IPS-NIHi7 (cell line): ENCODE measurements around the gene CRADD.
"Not testable (repeated sequence)": the region's sequence is repeated elsewhere in the genome, so short reads cannot be mapped to it uniquely, and the experiment has no call there.

Experiments
- DNase-seq: peaks from one replicate; pipeline ENCODE4 v3.0.0; 2012; ENCODE audit warnings: mixed read lengths; ENCODE audit errors: extremely low spot score

The CRADD gene

GRCh38 chr12:93873561-93873960 is 196.4 kb downstream of the CRADD start:
- DNase-seq: no peak

- no peak for DNase-seq
Observed at GRCh38 chr12:93875157-93875556, 198.0 kb downstream of the CRADD start.

- no peak for DNase-seq
Observed at GRCh38 chr12:93876360-93876759, 199.2 kb downstream of the CRADD start.

GRCh38 chr12:93877446-93877845 is 200.3 kb downstream of the CRADD start:
- no peak for DNase-seq

GRCh38 chr12:93879476-93880421 is 202.6 kb downstream of the CRADD start:
- no peak for DNase-seq

GRCh38 chr12:93880853-93881522 is 203.8 kb downstream of the CRADD start:
- DNase-seq: no peak

GRCh38 chr12:93882763-93883162 is 205.6 kb downstream of the CRADD start:
- DNase-seq: no peak

GRCh38 chr12:93883436-93884154 is 206.4 kb downstream of the CRADD start:
- DNase-seq: no peak

- DNase-seq: no peak
Observed at GRCh38 chr12:93884794-93885460, 207.8 kb downstream of the CRADD start.

- not testable (repeated sequence) for DNase-seq
Observed at GRCh38 chr12:93885973-93886532, 208.9 kb downstream of the CRADD start.

GRCh38 chr12:93886533-93887511 is 209.6 kb downstream of the CRADD start:
- DNase-seq: no peak

GRCh38 chr12:93888964-93889363 is 211.8 kb downstream of the CRADD start:
- no peak for DNase-seq

- no peak for DNase-seq
Observed at GRCh38 chr12:93889516-93890212, 212.5 kb downstream of the CRADD start.

GRCh38 chr12:93892423-93893268 is 215.5 kb downstream of the CRADD start:
- no peak for DNase-seq

- no peak for DNase-seq
Observed at GRCh38 chr12:93894391-93895088, 217.4 kb downstream of the CRADD start.

GRCh38 chr12:93895089-93895445 is 217.9 kb downstream of the CRADD start:
- DNase-seq: peak; percentile 34

- DNase-seq: peak; percentile 31
Observed at GRCh38 chr12:93896427-93896826, 219.3 kb downstream of the CRADD start.

- DNase-seq: no peak
Observed at GRCh38 chr12:93896952-93897351, 219.8 kb downstream of the CRADD start.
